Spinal cord (tissue), 10 donors: Measurements from ENCODE around the gene ACVR2A. TPM values are rescaled to one million over a fixed set of nuclear protein-coding genes. Genes with fewer than 3 reads are reported as not detected.

Source experiments
- DNase-seq, 6 donors: peaks; one replicate each; pipeline versions ENCODE4 v3.0.0 to v3.0.0-alpha.2; 2013 to 2015; ENCODE audit warnings: low spot score in 6 of 6, low read depth in 4 of 6
- H3K27ac ChIP-seq: one replicate; pipeline ENCODE4 v1.5.1; 2013; ENCODE audit warnings: low read depth, low read length, control low read depth
- H3K27me3 ChIP-seq: one replicate; pipeline ENCODE4 v1.6.1; 2013; ENCODE audit warnings: low read length; ENCODE audit not compliant: control insufficient read depth, insufficient read depth
- H3K36me3 ChIP-seq: one replicate; pipeline ENCODE4 v1.6.1; 2013; ENCODE audit warnings: low read length; ENCODE audit not compliant: control insufficient read depth, insufficient read depth
- H3K4me1 ChIP-seq: one replicate; pipeline ENCODE4 v1.6.1; 2013; ENCODE audit warnings: low read length; ENCODE audit not compliant: control insufficient read depth, insufficient read depth
- H3K4me3 ChIP-seq: one replicate; pipeline ENCODE4 v1.5.1; 2013; ENCODE audit warnings: low read depth, low read length, control low read depth
- H3K9me3 ChIP-seq: one replicate; pipeline ENCODE4 v1.6.1; 2013; ENCODE audit warnings: low read length; ENCODE audit not compliant: control insufficient read depth, insufficient read depth
- WGBS: methylation state at CpG from one replicate; pipeline ENCODE4 v1.1.5; 2013; ENCODE audit warnings: missing lambda C conversion rate; ENCODE audit not compliant: insufficient coverage; 5-methylcytosine and 5-hydroxymethylcytosine counted together
- polyA plus RNA-seq, 2 donors: library from polyadenylated mRNA; unstranded; fragments of 120-200 nt; gene quantifications; one replicate each; pipeline ENCODE4 v1.2.1, GENCODE V29; 2013; ENCODE audit not compliant: insufficient read length in 2 of 2
- total RNA-seq, 2 donors: library from RNA; depleted of rRNA in 1 of 2; stranded (reverse); fragments of 120-200 nt in 1 of 2; fragments of >200 nt in 1 of 2; gene quantifications; one replicate each; pipeline versions ENCODE4 v1.2.3 to v1.2.4, GENCODE V29; 2013 to 2014
- donor health status: healthy.

ACVR2A gene
- total and polyA plus RNA-seq, 4 donors, result 26.1 to 60.5 (median 32.6) TPM

DNA sequence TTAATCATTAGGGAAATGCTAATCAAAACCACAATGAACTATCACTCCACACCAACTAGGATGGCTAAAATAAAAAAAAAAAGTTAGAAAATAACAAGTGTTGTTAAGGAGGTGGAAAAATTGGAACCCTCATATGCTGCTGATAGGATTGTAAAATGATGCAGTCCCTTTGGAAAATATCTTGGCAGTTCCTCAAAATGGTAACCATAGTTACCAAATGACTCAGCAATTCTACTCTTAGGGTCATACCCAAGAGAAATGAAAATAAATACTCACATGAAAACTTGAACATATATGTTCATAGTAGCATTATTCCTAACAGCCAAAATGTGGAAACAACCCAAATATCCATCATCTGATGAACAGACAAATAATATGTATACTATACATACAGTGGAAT is 15.7 kb upstream of the ACVR2A start:
- Histone ChIP-seq H3K4me1 (no peaks in the 10 kb centered on the region), H3K9me3 (no peaks in the 10 kb centered on the region), H3K27ac (no peak overlapping the region), H3K4me3 (no peak overlapping the region), H3K27me3 (no peaks in the 10 kb centered on the region), H3K36me3 (no peaks in the 10 kb centered on the region)
- no peak for DNase-seq

DNA sequence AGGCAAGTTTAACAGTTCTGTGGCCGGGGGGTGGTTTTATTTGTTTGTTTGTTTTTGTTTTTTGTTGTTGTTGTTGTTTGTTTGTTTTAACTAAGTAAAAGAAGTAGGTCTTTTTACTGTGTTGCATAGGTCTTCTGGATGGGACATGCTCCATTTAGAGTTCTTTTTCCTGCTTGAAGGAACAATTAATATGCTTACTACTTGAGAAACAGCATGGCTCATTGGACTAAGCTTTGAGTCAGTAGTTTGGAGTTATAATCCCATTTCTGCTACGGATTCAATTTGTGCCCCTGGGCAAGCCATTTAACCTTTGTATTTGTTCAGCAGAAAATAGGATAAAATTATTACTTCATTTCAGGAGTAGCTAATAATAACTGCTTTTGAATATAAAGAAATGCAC is 8.7 kb upstream of the ACVR2A start:
- peak in 1 of 6 donors; percentile 59 for DNase-seq
- Histone ChIP-seq H3K27ac (no peak overlapping the region), H3K27me3 (no peaks in the 10 kb centered on the region), H3K4me3 (no peak overlapping the region), H3K4me1 (no peaks in the 10 kb centered on the region), H3K36me3 (no peaks in the 10 kb centered on the region), H3K9me3 (no peaks in the 10 kb centered on the region)
- WGBS, result 60% methylated on average over 1 of the region's 2 CpGs

DNA sequence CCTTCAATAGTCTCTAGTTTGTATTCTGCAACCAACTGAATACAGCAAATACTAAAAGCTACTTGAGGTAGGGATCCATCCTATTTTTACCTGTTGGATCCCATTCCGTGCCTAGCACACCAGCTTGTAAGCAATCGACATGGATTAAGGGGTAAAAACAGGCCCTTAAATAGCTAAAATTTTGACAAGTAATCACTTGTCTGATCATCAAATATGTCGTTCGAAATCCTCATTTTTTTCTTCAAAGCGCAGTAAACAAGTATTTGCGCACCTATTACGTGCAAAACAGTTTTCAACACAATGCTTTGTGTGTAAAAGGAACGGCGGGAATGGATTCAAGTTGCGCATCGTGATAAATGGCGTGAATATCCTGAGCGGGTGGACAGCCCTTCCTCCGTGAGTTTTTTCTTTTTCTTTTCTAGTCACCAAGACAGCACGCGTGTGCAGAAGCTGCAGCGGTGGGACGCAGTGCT is 1.4 kb upstream of the ACVR2A start:
- Histone ChIP-seq H3K4me3 (peak overlapping the region; percentile 93), H3K27ac (peak overlapping the region; percentile 99), H3K27me3 (no peaks in the 10 kb centered on the region), H3K36me3 (no peaks in the 10 kb centered on the region), H3K4me1 (no peaks in the 10 kb centered on the region), H3K9me3 (no peaks in the 10 kb centered on the region)
- DNase-seq, result peak in 1 of 6 donors; percentile 48
- WGBS, result 0% methylated on average over 11 of the region's 18 CpGs

DNA sequence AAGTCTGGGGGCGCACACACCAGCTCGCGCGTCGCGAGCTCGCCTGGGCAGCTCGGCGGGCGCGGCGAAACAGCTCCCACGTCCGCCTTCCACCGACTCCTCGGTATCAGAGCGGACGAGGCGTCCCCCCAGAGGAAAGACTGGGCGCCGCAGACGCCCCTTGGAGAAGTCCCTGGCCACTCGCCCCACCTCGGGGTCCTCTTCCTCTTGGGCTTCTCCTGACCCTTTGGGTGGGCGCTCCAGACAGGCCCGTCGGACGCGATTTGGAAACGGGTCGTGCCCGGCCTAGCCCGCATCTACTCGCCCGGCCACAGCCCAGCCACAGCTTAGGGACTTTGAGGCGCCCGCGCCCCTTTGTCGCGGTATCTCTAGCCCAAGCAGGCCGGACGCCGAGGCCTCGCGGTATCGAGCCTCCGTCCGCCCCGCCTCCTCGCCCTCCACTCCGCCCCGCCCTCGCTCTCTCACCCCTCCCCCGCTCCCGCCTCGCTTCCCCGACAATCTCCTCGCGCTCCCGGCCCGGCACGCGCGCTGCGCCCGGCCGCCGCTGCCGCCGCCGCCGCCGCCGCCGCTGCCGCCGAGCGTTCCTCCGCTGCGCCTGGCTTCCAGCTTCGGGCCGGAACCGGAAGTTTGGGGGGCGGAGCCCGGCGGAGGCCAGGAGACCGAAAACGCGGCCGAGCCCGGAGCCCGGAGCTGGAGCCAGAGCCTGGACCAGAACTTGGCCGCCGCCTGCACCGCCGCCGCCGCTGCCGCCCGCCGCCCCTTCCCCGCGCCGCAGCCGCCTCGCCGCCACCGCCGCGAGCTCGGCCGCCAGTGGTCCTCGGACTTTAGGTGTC is 749 bp upstream of the ACVR2A start:
- H3K36me3 ChIP-seq, result no peaks in the 10 kb centered on the region
- H3K27ac ChIP-seq, result peak overlapping the region; percentile 99
- no peaks in the 10 kb centered on the region for H3K9me3 ChIP-seq
- peak overlapping the region; percentile 93 for H3K4me3 ChIP-seq
- H3K4me1 ChIP-seq, result no peaks in the 10 kb centered on the region
- H3K27me3 ChIP-seq, result no peaks in the 10 kb centered on the region
- peak; percentile 69 to 97 (median 82) for DNase-seq
- WGBS, result 0% methylated on average over 108 of the region's 113 CpGs

DNA sequence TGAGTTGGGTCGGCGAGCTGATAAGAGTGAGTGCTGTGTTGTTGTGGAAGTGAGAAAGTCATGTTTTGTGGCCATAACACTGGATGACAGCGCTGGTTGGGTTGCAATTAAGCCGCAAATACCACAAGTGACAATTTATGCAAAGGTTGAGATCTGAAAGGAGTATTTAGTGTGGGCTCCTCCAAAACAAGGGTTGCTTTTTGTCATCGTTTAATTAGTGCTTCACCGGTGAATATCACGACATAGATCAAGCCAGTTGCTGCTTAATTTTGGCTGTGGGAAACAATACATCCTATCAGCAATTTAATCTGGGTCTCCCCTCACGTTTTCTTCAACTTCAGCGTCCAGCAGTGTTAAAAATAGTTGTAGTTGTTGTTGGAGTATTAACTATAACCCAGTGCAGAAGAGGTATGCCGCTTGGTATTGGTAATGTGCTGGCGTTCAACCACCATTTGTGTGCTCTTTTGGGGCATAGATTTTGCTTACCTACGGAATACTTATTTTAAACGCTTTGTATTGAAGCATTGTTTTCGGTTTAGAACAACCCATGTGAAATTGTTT is 662 bp downstream of the ACVR2A start:
- DNase-seq, result peak in 4 of 6 donors; percentile 4 to 68 (median 37)

DNA sequence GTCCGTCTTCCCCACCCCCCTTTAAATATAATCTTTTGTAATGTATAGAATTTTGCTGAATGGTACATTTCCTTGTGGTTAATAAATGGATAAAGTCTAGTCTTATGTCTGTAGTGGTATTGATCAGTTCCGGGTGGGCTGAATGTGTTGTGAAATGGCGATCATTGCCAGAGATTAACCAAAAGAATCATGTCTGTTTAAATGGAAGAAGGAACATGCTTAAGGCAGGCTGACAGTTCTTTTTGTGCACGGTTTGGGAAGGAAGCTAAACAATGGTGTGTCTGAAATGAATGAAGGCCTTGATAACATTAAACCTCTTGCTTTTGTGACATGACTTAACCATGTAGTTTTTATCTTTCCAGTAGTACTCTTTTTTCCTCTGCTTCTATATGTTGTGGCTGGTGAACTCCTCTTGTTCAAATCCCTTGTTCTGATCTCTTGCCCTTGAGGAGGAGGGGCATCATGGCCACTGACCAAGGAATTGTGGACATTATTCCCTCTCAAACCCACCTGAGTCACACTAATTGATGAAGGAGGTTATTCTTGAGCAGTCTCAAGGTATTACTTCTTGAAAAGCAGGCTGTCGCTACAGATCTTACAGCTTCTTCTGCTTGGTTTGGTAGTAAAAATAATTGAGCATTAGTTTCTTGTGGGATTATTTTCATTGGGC is 1.7 kb downstream of the ACVR2A start:
- Histone ChIP-seq H3K4me3 (peak overlapping the region; percentile 84), H3K36me3 (no peaks in the 10 kb centered on the region), H3K9me3 (no peaks in the 10 kb centered on the region), H3K4me1 (no peaks in the 10 kb centered on the region), H3K27me3 (no peaks in the 10 kb centered on the region), H3K27ac (peak overlapping the region; percentile 42)
- 5% methylated on average over 4 of the region's 5 CpGs for WGBS
- peak; percentile 12 to 81 (median 38) for DNase-seq

More for the DNA sequence above, 662 bp downstream of the ACVR2A start:
- Histone ChIP-seq H3K4me1 (no peaks in the 10 kb centered on the region), H3K4me3 (peak overlapping the region; percentile 84), H3K36me3 (no peaks in the 10 kb centered on the region), H3K27ac (peak overlapping the region; percentile 55), H3K9me3 (no peaks in the 10 kb centered on the region), H3K27me3 (no peaks in the 10 kb centered on the region)
- 0% methylated on average over 4 of the region's 14 CpGs for WGBS

DNA sequence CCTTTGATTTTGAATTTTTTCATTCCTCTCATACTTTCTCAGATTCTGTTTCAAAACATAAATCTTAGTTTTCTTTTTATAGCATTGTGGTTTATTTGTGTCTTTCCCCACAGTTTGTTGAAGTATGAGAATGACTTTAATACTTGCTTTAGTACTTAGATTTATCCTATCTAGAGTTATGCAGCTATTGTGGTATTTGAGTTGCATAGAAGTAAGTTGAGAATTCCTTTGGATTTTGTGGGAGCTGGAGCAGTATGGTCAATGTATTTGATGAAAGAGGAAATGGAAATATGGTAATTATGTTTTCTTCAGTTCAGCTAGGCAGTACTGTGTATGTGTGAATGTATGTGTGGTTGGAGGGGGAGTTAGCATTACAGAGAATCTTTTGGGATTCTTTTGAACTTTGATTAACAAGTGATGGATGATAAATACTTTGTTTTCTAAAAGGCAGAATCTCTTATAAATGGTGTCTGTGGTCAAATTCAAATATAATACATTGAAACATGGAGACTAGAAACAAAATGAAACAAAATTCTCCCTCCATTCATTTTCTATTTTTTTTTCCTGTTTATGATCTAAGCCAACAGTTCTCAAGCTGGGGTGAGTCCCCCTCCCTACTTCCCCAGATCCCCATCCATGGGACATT is 3.0 kb downstream of the ACVR2A start:
- Histone ChIP-seq H3K27me3 (no peaks in the 10 kb centered on the region), H3K27ac (no peak overlapping the region), H3K36me3 (no peaks in the 10 kb centered on the region), H3K4me1 (no peaks in the 10 kb centered on the region), H3K9me3 (no peaks in the 10 kb centered on the region), H3K4me3 (peak overlapping the region; percentile 22)
- DNase-seq, result no peak

DNA sequence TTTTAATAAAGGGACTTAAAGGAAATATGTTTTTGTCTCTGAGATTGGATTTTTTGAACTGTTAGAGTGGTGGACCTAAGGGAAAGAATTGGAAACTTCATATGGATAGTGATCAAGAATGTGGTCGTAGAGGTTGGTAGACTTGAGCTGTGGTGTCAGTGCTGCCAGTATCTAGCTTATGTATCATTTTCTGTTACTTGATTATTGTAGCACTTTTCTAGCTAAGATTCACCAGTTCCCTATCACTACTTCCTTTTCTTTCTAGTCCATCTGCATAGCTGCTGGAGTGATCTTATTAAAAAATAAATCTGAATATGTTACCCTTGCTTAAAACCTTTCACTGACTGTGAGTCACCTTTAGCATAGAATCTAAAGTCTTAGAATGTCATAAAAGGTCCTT is 6.0 kb downstream of the ACVR2A start:
- DNase-seq, result no peak
- H3K4me3 ChIP-seq, result no peak overlapping the region
- H3K27ac ChIP-seq, result no peak overlapping the region
- no peaks in the 10 kb centered on the region for H3K36me3 ChIP-seq
- H3K9me3 ChIP-seq, result no peaks in the 10 kb centered on the region
- no peaks in the 10 kb centered on the region for H3K27me3 ChIP-seq
- H3K4me1 ChIP-seq, result no peaks in the 10 kb centered on the region
- WGBS, result no CpG with 5 or more reads among the region's 1 CpG

DNA sequence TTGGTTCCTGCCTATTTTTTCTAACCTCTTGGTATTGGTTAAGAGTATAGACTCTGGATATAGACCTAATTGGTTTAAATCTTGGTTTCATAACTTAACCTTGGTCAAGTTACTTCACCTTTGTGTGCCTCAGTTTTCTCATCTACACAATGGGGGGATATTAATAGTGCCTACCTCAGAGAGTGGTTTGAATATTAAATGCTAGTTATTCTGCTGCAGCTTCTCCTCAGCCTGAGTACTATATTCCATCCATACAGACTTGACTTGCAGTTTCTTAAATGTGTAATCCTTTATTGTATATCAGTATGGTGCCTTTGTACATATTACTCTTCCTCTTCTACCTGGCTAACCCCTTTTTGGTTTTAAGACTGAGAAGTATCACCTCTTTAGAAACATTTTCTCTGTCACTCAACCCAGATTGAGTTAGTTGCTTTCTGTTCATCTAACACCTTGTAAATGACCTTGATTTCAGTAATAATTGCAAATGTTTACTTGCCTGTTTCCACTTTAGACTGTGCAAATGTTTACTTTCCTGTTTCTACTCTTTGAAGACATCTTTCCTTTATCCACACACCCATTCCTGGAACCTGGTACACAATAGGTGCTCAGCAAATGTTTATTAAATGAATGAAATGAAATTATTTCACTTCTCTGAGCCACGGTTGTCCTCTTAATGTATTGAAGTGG is 6.6 kb downstream of the ACVR2A start:
- DNase-seq, result no peak
- no peaks in the 10 kb centered on the region for H3K4me1 ChIP-seq
- H3K4me3 ChIP-seq, result no peak overlapping the region
- no peak overlapping the region for H3K27ac ChIP-seq
- H3K9me3 ChIP-seq, result no peaks in the 10 kb centered on the region
- no peaks in the 10 kb centered on the region for H3K27me3 ChIP-seq
- no CpG with 5 or more reads among the region's 1 CpG for WGBS
- no peaks in the 10 kb centered on the region for H3K36me3 ChIP-seq
